B cell (primary cell): ENCODE results near the gene TARP.

Experiments used
- ATAC-seq: fragments of 200-7000 bp; cut with Tn5 transposase; one replicate; pipeline ENCODE4 v1.10.0; 2021; ENCODE audit warnings: low read depth, mild to moderate bottlenecking, moderate number of reproducible peaks, moderate library complexity
- CTCF ChIA-PET: fragments of 350-600 bp; sonication (Branson Sonifier 250); formaldehyde crosslinking; loops from one replicate; lab custom pipeline; 2021; ENCODE audit warnings: antibody characterized with exemption, inconsistent platforms; lab: Charles Lee
- POLR2A ChIA-PET: fragments of 350-600 bp; sonication (Branson Sonifier 250); formaldehyde crosslinking; loops from one replicate; lab custom pipeline; 2021; ENCODE audit warnings: antibody characterized with exemption; lab: Charles Lee
- DNase-seq: peaks from one replicate; pipeline ENCODE4 v3.0.0; 2013
- H2AFZ ChIP-seq: 2 replicates; pipeline ENCODE4 v1.6.1; 2012; ENCODE audit warnings: mild to moderate bottlenecking, low read depth, low read length; ENCODE audit not compliant: insufficient read depth, poor library complexity, severe bottlenecking
- H3K27ac ChIP-seq, 2 donors: 1 replicate in 1 of 2; 2 replicates in 1 of 2; pipeline ENCODE4 v1.5.1; 2012 to 2013; ENCODE audit warnings: low read length in 2 of 2, mild to moderate bottlenecking in 2 of 2, moderate library complexity in 1 of 2
- H3K27me3 ChIP-seq, 4 experiments: fragments of 200-600 bp in 1 of 4; sonication (generic) in 1 of 4; replicated peaks in 1 of 4; 1 replicate in 2 of 4; 2 replicates in 2 of 4; pipeline versions ENCODE4 v1.6.1 to v1.7.0; 2013 to 2016; ENCODE audit warnings: low read length in 3 of 4, mild to moderate bottlenecking in 2 of 4, mixed read lengths in 1 of 4, moderate library complexity in 1 of 4; ENCODE audit not compliant: insufficient read depth in 4 of 4, control insufficient read depth in 3 of 4; ENCODE audit errors: control extremely low read depth in 1 of 4
- H3K36me3 ChIP-seq, 2 experiments: replicated peaks in 1 of 2; 1 replicate in 1 of 2; 2 replicates in 1 of 2; pipeline versions ENCODE4 v1.6.1 to v1.7.1; 2013; ENCODE audit warnings: low read length in 1 of 2; ENCODE audit not compliant: insufficient read depth in 2 of 2, control insufficient read depth in 1 of 2; ENCODE audit errors: control extremely low read depth in 1 of 2, extremely low read depth in 1 of 2
- H3K4me1 ChIP-seq, 2 donors: fragments of 200-600 bp in 1 of 2; sonication (generic) in 1 of 2; 1 replicate in 1 of 2; 2 replicates in 1 of 2; pipeline versions ENCODE4 v1.5.1 to v1.6.1; 2013 to 2017; ENCODE audit warnings: low read length in 2 of 2; ENCODE audit not compliant: control insufficient read depth in 2 of 2, insufficient read depth in 2 of 2
- H3K4me2 ChIP-seq: replicated peaks from 2 replicates; pipeline ENCODE3; 2012; ENCODE audit warnings: mild to moderate bottlenecking, low read depth, low read length; ENCODE audit not compliant: poor library complexity, severe bottlenecking
- H3K4me3 ChIP-seq, 5 experiments: fragments of 200-600 bp in 1 of 5; sonication (generic) in 1 of 5; 1 replicate in 3 of 5; 2 replicates in 2 of 5; pipeline versions ENCODE4 v1.5.1 to v1.7.0; 2011 to 2016; ENCODE audit warnings: low read length in 4 of 5, mild to moderate bottlenecking in 4 of 5, low read depth in 2 of 5, control low read depth in 1 of 5, moderate library complexity in 1 of 5; ENCODE audit not compliant: insufficient read depth in 1 of 5; ENCODE audit errors: control extremely low read depth in 1 of 5, extremely low read depth in 1 of 5
- H3K79me2 ChIP-seq: fragments of 200-600 bp; sonication (generic); one replicate; pipeline ENCODE4 v1.6.0; 2016; ENCODE audit warnings: low read length; ENCODE audit not compliant: control insufficient read depth, insufficient read depth
- H3K9ac ChIP-seq: fragments of 200-600 bp; sonication (generic); 2 replicates; pipeline ENCODE4 v1.6.1; 2017; ENCODE audit warnings: mild to moderate bottlenecking, low read length, moderate library complexity
- H3K9me3 ChIP-seq, 3 donors: one replicate each; pipeline versions ENCODE4 v1.6.1 to v1.7.1; 2013; ENCODE audit warnings: low read length in 2 of 3; ENCODE audit not compliant: control insufficient read depth in 2 of 3, insufficient read depth in 1 of 3; ENCODE audit errors: control extremely low read depth in 1 of 3
- H4K20me1 ChIP-seq: 2 replicates; pipeline ENCODE4 v1.6.0; 2012; ENCODE audit warnings: mild to moderate bottlenecking, low read length; ENCODE audit not compliant: insufficient read depth, control insufficient read depth, poor library complexity, severe bottlenecking
- H3K27ac Mint-ChIP-seq: one replicate; pipeline ENCODE4 v1.8.0; 2021; ENCODE audit warnings: mixed read lengths
- H3K27me3 Mint-ChIP-seq: one replicate; pipeline ENCODE4 v1.8.0; 2021; ENCODE audit warnings: mixed read lengths
- H3K4me1 Mint-ChIP-seq: one replicate; pipeline ENCODE4 v1.8.0; 2021; ENCODE audit warnings: mixed read lengths
- H3K4me3 Mint-ChIP-seq: one replicate; pipeline ENCODE4 v1.8.0; 2021; ENCODE audit warnings: mixed read lengths
- H3K9me3 Mint-ChIP-seq: one replicate; pipeline ENCODE4 v1.8.0; 2022; ENCODE audit warnings: mixed read lengths; ENCODE audit not compliant: insufficient read depth
- EZH2 ChIP-seq: IDR thresholded peaks from 2 replicates; pipeline ENCODE4 v1.6.1; 2012; ENCODE audit warnings: borderline replicate concordance, low read depth, mild to moderate bottlenecking, moderate library complexity, low read length; ENCODE audit not compliant: insufficient read depth, poor library complexity, severe bottlenecking
- WGBS: methylation state at CpG from one replicate; pipeline ENCODE4 v1.1.5; 2013; ENCODE audit warnings: missing lambda C conversion rate; ENCODE audit not compliant: insufficient coverage; 5-methylcytosine and 5-hydroxymethylcytosine counted together
- intact Hi-C: fragments of 100-400 bp; cut with micrococcal nuclease; formaldehyde crosslinking; loops from one replicate; pipeline ENCODE4 v1.10.0; 2022
- TF ChIP-seq, protein P1 (sequence below): fragments of 200-600 bp; IDR thresholded peaks from one replicate; pipeline ENCODE4 v1.8.0; 2022; ENCODE audit warnings: antibody characterized with exemption, mild to moderate bottlenecking

Gene TARP

DNA sequence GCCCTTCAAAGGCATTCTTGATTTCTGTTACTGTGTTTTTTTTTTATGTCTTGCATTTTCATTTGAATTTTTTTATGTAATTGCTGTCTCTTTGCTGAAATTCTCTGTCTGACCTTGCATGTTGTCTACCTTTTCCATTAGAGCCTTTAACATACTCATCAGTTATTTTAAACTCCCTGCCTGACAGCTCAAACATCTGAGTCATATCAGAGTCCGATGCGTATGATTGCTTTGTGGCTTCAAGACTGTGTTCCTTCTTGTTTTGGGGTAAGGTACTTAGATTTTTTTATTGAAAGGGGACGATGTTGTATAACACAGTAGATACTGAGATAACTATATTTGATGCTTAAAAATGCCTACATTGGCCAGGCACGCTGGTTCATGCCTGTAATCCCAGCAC, 9.7 kb upstream of the TARP start:
- H3K79me2 ChIP-seq = no peaks in the 10 kb centered on the region
- CTCF ChIA-PET = no interaction called here
- WGBS = no CpG with 5 or more reads among the region's 4 CpGs
- POLR2A ChIA-PET = no interaction called here
- ATAC-seq (no peak), DNase-seq (no peak)
- Mint-ChIP-seq H3K4me3 (no peak overlapping the region), H3K27me3 (peaks cover 26% of the 10 kb centered on the region), H3K9me3 (no peaks in the 10 kb centered on the region), H3K4me1 (no peaks in the 10 kb centered on the region), H3K27ac (no peak overlapping the region)
- no peak overlapping the region for H2AFZ ChIP-seq
- TF ChIP-seq, protein P1, sequence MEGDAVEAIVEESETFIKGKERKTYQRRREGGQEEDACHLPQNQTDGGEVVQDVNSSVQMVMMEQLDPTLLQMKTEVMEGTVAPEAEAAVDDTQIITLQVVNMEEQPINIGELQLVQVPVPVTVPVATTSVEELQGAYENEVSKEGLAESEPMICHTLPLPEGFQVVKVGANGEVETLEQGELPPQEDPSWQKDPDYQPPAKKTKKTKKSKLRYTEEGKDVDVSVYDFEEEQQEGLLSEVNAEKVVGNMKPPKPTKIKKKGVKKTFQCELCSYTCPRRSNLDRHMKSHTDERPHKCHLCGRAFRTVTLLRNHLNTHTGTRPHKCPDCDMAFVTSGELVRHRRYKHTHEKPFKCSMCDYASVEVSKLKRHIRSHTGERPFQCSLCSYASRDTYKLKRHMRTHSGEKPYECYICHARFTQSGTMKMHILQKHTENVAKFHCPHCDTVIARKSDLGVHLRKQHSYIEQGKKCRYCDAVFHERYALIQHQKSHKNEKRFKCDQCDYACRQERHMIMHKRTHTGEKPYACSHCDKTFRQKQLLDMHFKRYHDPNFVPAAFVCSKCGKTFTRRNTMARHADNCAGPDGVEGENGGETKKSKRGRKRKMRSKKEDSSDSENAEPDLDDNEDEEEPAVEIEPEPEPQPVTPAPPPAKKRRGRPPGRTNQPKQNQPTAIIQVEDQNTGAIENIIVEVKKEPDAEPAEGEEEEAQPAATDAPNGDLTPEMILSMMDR = no peak
- TF ChIP-seq EZH2 = no peak
- H3K4me2 ChIP-seq = no peak overlapping the region
- H3K9ac ChIP-seq = no peak overlapping the region
- no peaks in the 10 kb centered on the region for H3K36me3 ChIP-seq
- no peaks in the 10 kb centered on the region for H3K9me3 ChIP-seq
- no peak overlapping the region for H3K4me3 ChIP-seq
- no peak overlapping the region for H3K27ac ChIP-seq
- H4K20me1 ChIP-seq = no peaks in the 10 kb centered on the region
- peaks cover 0 to 7% (median 2%) of the 10 kb centered on the region in 4 experiments for H3K27me3 ChIP-seq
- no peaks in the 10 kb centered on the region for H3K4me1 ChIP-seq
- intact Hi-C loops = no loop called here

DNA sequence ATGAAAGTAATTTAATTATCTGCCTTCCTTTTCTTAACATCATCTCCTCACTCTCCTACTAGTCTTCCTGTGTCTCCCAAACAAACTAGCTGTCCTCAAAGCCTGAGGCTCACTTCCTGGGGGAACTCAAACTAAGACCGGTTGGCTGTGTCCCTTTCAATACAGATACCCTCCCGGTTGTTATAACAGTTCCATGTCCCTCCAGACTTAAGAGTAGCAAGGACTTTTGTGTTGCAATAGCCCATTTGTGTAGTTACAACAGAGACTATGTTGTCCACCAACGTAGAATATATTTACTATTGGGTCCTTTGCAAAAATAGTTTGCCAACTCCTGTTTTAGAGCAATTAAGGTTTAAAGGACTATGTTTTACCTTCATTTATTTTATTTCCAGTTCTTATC, 8.6 kb upstream of the TARP start:
- 95% methylated on average over 2 of the region's 3 CpGs for WGBS
- H3K9me3 ChIP-seq = no peaks in the 10 kb centered on the region
- Mint-ChIP-seq H3K4me3 (no peak overlapping the region), H3K27ac (no peak overlapping the region), H3K4me1 (no peaks in the 10 kb centered on the region), H3K27me3 (peaks cover 26% of the 10 kb centered on the region), H3K9me3 (no peaks in the 10 kb centered on the region)
- ChIA-PET CTCF (no interaction called here), POLR2A (no interaction called here)
- H3K27ac ChIP-seq = no peak overlapping the region
- peaks cover 0 to 7% (median 2%) of the 10 kb centered on the region in 4 experiments for H3K27me3 ChIP-seq
- DNase-seq = no peak
- no peak overlapping the region for H3K4me2 ChIP-seq
- no peak overlapping the region for H3K4me3 ChIP-seq
- no peak overlapping the region for H2AFZ ChIP-seq
- no peak for ATAC-seq
- no peaks in the 10 kb centered on the region for H3K36me3 ChIP-seq
- no peaks in the 10 kb centered on the region for H4K20me1 ChIP-seq
- no peaks in the 10 kb centered on the region for H3K79me2 ChIP-seq
- no peak for TF ChIP-seq EZH2
- TF ChIP-seq, protein P1 = no peak
- no peak overlapping the region for H3K9ac ChIP-seq
- intact Hi-C loops = no loop called here
- no peaks in the 10 kb centered on the region for H3K4me1 ChIP-seq
